Stimulated activated CD4-positive, alpha-beta T cell treated with anti-CD3 and anti-CD28 coated beads, TNF-alpha, amount 100 ng/mL, for 48 hours (primary cell): ENCODE results near the gene TRABD2A.
"Not testable (repeated sequence)": the region's sequence is repeated elsewhere in the genome, so short reads cannot be mapped to it uniquely, and the experiment has no call there.

Experiments
- DNase-seq, 3 donors: peaks; one replicate each; pipeline ENCODE4 v3.0.0-alpha.2; 2020; ENCODE audit warnings: low read depth in 3 of 3

TRABD2A gene

DNA sequence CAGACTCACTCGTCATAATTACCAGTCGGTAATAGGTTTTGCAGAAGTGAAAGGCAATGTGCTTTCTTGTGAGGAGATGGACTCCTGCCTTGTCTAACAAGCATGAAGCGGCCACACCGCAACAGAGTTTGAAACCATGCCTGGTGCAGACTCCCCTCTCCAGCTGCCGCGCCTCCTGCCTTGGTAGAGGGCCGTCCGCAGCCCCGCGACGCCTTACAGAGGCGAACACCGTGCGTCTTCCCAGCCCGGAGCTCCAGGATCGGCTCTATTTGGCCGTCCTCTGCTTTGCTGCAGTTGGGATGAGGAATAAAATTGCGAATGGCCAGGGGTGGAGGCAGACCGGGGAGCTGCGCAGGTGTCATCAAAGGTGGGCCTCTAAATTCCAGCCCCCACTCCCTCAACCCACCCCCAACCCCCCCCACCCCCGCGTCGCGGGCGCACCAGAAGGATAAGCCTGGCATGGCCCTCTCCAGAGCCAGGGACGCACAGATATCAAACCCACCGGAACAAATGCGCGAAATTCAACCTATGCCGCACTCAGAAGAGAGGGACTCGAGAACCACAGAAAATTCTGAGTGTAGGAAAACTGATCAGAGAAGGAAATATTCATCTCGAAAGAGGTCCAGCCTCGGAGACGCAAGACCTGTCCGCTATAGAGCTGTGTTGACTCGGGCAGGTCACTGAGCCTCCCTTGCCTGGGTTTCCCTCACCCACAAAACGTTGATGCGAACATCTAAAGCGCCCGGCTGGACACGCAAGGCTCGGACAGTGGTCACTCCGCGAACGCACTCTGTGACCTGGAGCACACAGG, 1.1 kb downstream of the TRABD2A start:
- DNase-seq: no peak

DNA sequence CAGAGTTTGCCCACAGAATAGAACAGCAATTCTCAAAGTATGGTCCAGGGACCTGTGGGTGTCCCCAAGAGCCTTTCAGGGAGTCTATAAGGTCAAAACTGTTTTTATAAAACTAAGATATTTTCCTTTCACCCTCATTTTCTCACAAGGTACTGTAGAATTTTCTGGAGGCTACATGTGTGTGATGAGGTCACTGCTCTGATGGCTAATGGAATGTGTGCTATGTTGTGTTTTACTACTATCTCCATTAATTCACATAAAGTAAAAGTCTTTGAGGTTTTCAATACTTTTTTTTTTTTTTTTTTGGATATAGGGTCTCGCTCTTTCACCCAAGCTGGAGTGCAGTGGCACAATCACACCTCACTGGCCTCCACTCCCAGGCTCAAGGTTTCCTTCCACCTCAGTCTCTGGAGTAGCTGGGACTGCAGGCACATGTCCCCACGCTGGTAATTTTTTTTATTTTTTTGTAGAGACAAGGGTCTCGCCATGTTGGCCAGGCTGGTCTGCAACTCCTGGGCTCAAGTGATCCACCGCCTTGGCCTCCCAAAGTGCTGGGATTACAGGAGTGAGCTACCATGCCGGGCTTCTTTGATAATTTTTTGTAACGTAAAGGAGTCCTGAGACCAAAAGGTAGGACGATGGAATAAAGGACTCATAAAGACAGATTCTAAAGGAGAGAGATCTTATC, 1.8 kb downstream of the TRABD2A start:
- no peak for DNase-seq

DNA sequence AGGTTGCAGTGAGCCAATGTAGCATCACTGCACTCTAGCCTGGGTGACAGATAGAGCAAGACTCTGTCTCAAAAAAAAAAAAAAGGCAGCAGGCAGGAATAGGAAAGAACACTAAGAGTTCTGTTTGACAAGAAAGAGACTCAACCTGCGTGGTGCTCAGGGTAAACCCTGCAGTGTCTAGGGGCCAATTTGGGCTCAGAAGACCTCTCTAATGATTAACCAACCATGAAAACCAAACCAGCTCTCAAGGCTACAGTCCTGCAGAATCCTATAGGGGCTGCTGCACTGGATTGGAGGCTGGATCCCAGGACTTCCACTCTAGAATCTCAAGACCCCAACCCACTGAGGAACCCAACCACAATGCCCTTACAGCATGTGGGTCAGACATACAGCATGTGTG, 2.4 kb downstream of the TRABD2A start:
- no peak for DNase-seq

DNA sequence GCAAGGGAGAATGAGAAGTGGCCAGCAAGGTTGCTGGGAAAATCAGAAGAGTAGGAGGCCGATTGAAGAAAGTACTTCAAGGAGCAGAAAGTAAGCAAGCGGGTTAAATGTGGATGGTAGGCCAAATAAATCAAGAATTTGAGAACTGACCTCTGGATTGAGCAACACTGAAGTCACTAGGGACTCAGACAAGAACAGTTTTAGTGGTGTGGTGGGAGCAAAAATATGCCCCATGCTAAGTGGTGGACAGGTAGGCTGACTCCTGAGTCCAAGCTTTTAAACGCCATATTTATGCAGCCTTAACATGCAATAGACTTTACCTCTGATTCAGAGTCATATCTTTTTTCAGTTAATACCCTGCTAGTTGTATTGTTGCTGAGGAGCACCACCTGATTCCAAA, 4.5 kb downstream of the TRABD2A start:
- DNase-seq: no peak

DNA sequence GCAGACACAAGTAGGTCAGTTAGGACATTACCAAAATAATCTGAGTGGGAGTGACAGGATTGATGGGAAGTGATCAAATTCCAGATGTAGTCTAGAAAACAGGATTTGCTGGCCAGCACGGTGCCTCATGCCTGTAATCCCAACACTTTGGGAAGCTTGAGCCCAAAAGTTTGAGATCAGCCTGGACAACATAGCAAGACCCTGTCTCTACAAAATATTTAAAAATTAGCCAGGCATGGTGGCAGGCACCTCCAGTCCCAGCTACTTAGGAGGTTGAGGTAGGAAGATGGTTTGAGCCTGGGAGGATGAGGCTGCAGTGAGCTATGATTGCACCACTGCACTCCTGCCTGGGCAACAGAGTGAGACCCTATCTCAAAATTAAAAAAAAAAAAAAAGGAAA, 5.3 kb downstream of the TRABD2A start:
- DNase-seq: not testable (repeated sequence)

DNA sequence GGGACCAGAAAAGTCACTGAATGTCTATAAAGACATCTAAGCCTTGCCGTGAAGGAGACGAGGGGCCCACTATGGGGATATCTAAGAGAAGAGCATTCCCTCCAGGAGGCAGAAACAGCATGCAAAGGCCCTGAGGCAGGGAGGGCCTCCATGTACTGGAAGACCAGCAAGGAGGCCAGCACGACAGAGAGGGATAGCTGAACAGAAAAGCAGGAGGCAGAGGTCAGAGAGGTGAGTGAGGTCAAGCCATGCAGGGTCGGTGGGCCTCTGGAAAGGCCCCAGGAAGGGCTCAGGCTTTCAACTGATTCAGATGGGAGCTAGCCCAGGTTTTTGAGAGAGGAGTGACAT, 5.7 kb downstream of the TRABD2A start:
- DNase-seq: no peak

DNA sequence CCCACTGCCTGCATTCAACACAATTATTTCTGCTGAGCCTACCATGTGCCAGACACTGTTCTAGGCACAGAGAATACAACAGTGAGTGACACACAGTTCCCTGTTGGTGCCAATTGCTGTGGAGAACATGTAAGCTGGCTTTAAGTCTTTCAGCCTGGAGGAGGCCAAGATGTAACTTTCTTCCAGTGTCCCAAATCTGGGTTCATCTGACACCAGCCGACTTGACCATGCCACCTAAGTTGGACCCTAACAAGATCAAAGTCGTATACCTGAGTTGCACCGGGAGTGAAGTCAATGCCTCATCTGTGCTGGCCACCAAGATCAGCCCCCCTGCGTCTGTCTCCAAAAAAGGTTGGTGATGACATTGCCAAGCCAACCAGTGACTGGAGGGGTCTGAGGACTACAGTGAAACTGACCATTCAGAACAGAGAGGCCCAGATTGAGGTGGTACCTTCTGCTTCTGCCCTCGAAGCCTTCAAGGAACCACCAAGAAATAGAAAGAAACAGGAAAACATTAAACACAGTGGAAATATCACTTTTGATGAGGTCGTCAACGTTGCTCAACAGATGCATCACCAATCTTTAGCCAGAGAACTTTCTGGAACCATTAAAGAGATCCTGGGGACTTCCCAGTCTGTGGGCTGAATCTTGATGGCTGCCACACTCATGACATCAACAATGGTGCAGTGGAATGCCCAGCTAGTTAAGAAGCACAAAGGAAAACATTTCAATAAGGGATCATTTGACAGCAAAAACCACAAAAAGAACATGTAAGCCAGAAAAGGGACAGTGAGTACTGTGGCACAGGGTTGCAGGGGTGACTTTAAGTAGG, 6.3 kb downstream of the TRABD2A start:
- DNase-seq: no peak

DNA sequence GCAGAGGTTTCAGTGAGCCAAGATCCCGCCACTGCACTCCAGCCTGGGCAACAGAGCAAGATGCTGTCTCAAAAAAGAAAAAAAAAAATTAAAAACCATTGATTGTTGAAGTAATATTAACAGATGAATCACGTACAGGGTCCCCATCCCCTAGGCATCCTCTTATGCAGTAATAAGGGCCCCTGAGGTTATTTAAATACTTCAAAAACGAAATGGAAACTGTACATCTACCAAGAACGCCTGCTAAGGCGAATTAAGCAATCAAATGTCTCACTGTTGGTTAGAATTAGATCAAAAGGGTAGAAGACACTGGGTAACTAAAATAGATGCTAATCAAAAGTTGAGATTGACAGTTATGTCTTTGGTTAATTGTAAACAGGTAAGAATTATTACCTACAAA, 7.5 kb downstream of the TRABD2A start:
- DNase-seq: no peak

DNA sequence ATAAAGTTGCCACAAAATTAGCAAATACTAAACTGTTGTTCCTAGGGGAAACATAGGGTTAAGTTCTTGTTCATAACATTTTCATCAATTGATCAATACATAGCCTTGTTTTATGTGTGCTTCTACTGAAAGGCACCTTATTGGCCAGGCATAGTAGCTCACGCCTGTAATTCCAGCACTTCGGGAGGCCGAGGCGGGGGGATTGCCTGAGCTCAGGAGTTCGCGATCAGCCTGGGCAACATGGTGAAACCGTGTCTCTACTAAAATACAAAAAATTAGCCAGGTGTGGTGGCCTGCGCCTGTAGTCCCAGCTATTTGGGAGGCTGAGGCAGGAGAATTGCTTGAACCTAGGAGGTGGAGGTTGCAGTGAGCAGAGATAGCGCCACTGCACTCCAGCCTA, 8.2 kb downstream of the TRABD2A start:
- DNase-seq: not testable (repeated sequence)

DNA sequence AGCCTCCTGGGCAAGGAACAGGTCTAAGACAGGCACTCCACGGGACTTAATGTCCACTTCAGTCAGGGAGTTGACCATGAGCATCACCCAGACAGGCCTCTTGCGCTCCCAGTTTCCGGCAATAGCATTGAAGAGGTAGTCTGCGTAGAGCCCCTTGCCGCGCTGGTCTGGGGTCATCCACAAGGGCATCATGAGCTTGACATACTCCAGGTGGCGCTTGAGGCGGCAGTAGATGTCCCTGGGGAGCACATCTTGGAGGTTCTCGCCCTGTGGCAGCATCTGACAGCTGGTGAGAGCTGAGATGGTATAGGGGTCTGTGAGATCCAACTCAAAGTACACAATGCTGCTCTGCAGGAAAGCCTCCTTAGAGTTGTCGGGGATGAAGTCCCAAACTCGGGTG, 10.6 kb downstream of the TRABD2A start:
- no peak for DNase-seq

DNA sequence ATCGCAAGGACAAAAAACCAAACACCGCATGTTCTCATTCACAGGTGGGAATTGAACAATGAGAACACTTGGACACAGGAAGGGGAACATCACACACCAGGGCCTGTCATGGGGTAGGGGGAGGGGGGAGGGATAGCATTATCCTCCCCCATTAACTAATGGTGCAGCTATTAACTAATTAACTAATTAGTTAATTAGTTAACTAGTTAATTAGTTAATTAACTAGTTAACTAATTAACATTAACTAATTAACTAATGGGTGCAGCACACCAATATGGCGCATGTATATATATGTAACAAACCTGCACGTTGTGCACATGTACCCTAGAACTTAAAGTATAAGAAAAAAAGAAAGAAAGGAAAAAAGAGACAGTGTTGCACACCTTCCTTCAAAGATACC, 12.6 kb downstream of the TRABD2A start:
- not testable (repeated sequence) for DNase-seq

DNA sequence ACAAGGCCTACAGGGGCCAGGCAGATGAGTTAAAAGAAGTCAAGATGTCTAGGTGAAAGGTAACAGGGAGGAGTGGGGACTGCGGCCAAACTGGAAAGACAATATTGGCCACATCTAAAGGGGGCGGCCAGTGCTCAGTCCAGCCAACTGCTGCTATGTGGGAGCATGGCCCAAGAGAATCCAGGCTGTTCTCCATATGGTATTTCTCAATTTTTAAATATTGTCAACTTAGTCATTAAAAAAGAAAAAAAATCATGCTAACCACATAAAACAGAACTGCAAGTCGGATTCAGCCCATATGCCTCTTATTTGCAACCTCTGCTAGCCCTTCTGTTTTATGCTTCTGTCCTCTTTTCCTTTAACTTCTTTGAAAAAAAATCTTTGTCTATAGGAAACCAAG, 14.8 kb downstream of the TRABD2A start:
- no peak for DNase-seq

DNA sequence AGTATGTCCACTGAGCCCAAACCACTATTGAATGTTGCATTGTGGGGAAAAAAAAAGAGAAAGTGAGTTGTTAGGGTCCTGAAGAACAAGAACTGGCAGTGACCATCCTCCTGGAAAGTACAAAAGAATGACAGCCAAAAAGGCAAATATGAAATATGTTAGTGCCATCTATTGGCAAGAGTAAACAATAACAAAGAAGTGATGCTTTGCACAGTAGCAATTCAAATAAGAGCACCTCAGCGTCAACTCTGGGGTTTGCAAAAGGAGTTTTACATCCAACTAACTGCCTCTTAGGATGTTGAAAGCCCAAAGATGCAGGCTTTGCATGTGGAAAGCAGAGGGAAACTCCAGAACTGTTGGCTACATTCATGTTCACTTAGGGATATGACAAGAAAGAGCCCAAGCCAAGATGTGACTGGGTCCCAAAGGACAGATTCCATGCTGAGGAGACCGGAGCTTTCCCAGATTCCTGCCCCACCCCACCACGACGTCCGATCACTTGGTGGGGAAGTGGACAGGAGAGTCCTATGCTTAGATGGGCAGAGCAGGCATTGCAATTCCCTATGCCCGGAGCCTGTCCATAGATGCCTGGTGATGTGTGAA, 15.6 kb downstream of the TRABD2A start:
- no peak for DNase-seq

DNA sequence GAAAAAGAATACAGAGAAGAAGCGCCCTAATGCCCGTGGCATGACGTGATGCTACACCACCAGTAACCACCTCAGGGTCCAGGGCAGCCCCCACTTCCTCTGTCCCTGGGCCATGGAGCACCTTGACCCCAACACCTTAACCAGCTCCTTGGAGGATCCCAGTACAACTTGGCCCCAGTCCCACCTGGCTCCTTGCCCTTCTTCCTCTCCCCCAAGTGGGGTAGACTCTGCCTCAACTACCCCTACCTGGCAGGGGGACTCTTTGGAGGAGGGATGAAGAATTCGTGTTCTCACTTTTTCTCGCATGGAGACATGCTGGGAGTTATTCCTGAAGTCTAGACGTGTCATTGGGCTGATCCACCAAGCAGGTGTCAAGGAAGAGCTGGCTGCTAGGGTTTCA, 18.9 kb downstream of the TRABD2A start:
- DNase-seq: no peak

DNA sequence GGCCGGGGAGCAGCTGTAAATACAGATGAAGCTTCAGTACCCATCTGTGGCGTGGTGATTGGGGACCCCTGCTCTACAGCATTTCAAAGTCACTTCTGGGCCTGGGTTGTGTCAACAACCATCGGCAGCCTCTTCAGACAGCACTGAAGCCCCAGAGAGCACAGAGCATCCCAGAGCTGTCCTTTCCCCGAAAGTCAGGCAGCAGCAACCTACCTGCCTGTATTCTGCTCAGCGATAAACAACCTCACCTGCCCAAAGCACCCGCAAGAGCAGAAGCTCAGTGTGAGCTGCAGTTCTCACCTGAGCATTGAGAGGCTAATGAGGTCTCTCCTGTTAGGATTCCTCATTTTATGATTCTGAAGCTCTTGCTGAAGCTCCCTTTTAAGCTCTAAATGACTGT, 19.3 kb downstream of the TRABD2A start:
- no peak for DNase-seq

DNA sequence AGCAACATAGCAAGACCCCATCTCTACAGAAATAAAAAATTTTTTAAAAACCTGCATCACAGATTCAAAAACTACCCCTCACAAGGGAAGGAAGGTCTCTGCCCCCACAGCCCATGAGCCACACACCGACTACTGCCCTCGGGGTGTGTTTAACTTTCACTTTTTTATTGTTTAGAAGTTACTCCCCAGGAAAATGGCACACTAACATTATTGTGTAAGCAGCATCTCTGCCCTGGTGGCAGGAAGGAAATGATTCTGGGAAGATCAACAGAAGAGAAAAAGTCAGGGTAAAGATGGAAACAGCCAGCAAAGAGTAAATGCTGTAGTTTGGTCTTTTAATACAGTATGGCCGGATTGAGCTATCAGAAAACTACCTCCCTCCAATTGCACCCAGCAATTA, 21.9 kb downstream of the TRABD2A start:
- no peak for DNase-seq

DNA sequence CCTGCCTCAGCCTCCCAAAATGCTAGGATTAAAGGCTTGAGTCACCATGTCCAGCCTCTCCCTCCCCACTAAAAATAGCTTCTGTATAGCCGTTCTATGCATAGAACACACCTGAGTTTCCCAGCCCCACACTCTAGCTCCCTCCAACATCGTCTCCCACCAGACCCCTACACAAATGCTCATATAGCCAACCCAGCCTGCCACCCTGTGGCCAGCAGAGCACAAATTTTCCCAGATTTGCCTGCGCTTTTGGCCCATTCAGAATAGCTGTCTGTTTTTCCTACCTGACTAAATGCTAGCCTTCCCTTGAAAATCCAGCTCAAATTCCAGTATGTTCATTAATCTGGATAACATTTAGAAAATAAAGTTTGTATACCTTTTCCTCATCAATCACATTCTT, 22.8 kb downstream of the TRABD2A start:
- no peak for DNase-seq

DNA sequence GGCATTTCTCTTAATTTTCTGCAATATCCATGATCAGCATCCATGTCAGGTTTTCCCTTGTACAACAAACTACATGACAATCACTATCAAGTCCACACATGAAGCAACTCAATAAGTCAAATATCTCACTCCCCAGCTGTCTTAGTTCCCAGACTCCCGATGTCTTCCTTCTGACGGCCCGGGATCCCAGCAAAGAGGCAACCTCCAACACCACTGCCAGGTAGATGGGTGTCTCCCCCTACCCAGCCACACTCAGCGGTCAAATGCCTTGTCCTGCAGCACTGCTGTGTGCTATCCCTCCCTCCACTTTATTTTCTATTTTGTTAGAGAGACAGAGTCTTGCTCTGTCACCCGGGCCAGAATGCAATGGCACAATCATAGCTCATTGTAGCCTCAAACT, 23.3 kb downstream of the TRABD2A start:
- DNase-seq: no peak

DNA sequence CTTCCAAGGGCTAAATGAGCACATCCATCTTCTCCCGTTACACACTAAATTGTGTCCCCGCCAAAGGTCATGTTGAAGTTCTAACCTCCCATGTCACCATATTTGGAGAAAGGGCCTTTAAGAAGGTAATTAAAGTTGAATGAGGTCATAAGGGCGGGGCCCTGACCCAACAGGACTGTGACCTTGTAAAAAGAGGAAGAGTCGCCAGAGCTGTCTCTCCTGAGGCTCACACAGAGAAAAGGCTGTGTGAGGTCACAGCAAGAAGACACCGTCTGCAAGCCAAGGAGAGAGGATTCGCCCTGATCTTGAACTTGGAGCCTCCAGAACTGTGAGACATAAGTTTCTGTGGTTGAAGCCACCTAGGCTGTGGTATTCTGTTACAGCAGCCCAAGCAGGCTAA, 24.1 kb downstream of the TRABD2A start:
- peak in 2 of 3 donors; percentile 50 to 52 for DNase-seq

DNA sequence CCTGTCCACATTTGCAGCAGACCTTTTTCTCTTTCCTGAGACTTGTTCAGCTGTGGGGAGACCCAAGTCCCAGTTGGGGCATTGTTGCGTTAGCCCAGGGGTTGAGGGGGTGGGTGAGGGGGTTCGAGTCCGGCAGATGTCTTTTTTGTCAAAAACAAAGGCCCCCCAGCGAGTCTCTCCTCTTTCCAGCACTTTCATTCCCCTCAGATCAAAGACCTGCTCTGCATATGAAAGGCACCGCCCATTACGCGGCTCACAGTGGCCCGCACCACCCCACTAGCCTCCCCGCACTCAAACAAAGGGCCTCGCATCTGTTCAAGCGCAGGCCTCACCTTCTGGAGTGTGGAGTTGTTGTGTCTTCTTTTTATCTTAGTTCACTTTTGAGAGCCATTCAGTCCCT, 25.2 kb downstream of the TRABD2A start:
- DNase-seq: no peak

DNA sequence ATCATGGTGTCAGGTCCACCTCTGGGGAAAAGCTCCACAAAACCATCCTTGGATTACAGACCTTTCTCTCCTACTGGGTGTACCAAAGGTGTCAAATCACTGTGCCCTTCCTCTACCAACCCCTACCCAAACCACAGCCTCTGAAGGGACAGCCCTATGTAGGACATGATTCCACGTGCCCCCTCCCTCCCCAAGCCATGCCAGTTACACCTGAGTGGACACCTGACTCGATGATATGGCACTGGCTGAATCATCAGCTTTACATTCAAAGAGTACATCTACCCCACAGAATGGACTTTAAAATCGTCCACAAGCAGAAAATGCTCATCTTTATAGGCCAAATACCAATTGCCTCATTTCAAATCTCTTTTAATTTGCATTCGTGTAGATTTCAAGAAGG, 26.0 kb downstream of the TRABD2A start:
- no peak for DNase-seq

DNA sequence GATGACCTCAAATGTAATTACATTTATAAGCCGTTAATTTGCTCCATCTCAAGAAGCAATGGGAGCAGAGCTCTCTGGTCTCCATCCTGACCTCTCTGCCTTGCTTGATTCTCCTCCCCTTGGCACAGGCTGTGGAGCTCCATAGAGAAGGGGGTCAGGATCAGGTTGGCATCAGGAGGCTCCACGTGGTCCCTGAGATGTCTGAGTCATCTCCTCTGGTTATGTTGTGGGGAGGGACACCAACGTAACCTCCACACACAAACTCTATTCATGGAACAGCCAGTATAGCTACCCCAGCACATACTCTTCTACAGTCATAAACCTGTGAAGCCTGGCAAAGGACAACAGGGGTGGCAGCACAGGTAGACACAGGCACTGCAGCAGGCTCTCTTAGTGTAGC, 29.0 kb downstream of the TRABD2A start:
- DNase-seq: no peak
